WTC11 (cell line): ENCODE data around the gene BCAS2. TPM values are rescaled to one million over a fixed set of nuclear protein-coding genes. Genes with fewer than 3 reads are reported as not detected.

Experiments
- ATAC-seq: fragments of 200-7000 bp; cut with Tn5 transposase; 2 replicates; pipeline ENCODE4 v1.10.0; 2021; ENCODE audit warnings: mild to moderate bottlenecking, moderate library complexity
- CTCF ChIA-PET: fragments of 300-600 bp; sonication (Branson Sonifier 250); formaldehyde crosslinking; loops from one replicate; lab custom pipeline; 2021; ENCODE audit warnings: antibody characterized with exemption; lab: Charles Lee
- POLR2A ChIA-PET: fragments of 350-600 bp; sonication (Branson Sonifier 250); formaldehyde crosslinking; loops from one replicate; lab custom pipeline; 2021; ENCODE audit warnings: antibody characterized with exemption; lab: Charles Lee
- DNase-seq: peaks from one replicate; pipeline ENCODE4 v3.0.0; 2021; ENCODE audit warnings: low spot score
- H3K27ac Mint-ChIP-seq: 2 replicates; pipeline ENCODE4 v1.8.0; 2021; ENCODE audit warnings: mixed read lengths
- H3K27me3 Mint-ChIP-seq: 2 replicates; pipeline ENCODE4 v1.8.0; 2021; ENCODE audit warnings: low read depth, mild to moderate bottlenecking, moderate library complexity, mixed read lengths
- H3K36me3 Mint-ChIP-seq: 2 replicates; pipeline ENCODE4 v1.8.0; 2021; ENCODE audit warnings: mixed read lengths
- H3K4me1 Mint-ChIP-seq: 2 replicates; pipeline ENCODE4 v1.8.0; 2022; ENCODE audit warnings: mixed read lengths
- H3K4me3 Mint-ChIP-seq: 2 replicates; pipeline ENCODE4 v1.8.0; 2021; ENCODE audit warnings: mild to moderate bottlenecking, moderate library complexity, mixed read lengths
- H3K9me3 Mint-ChIP-seq: 2 replicates; pipeline ENCODE4 v1.8.0; 2021; ENCODE audit warnings: mixed read lengths
- ATF3 ChIP-seq: sonication (generic); formaldehyde crosslinking; conservative IDR thresholded peaks from 2 replicates; pipeline ENCODE4 v1.8.1; 2022; ENCODE audit warnings: mild to moderate bottlenecking, missing genetic modification reagents
- ATF6 ChIP-seq: sonication (generic); formaldehyde crosslinking; IDR thresholded peaks from 2 replicates; pipeline ENCODE4 v1.8.1; 2023; ENCODE audit warnings: mild to moderate bottlenecking, missing genetic modification reagents
- CDX4 ChIP-seq: fragments of 250-450 bp; sonication (Bioruptor Pico); IDR thresholded peaks from 2 replicates; pipeline ENCODE4 v1.9.0; 2021; ENCODE audit warnings: moderate library complexity, mild to moderate bottlenecking, inconsistent platforms, borderline replicate concordance
- E2F4 ChIP-seq: sonication (generic); formaldehyde crosslinking; IDR thresholded peaks from 2 replicates; pipeline ENCODE4 v1.8.1; 2022; ENCODE audit warnings: low read depth, mild to moderate bottlenecking, moderate library complexity, missing genetic modification reagents, borderline replicate concordance
- E2F5 ChIP-seq: sonication (generic); formaldehyde crosslinking; IDR thresholded peaks from 2 replicates; pipeline ENCODE4 v1.8.1; 2022; ENCODE audit warnings: mild to moderate bottlenecking, moderate library complexity, missing genetic modification reagents
- ESRRA ChIP-seq: sonication (generic); formaldehyde crosslinking; IDR thresholded peaks from 2 replicates; pipeline ENCODE4 v1.8.1; 2022; ENCODE audit warnings: mild to moderate bottlenecking, missing genetic modification reagents, borderline replicate concordance
- ETV6 ChIP-seq: sonication (generic); formaldehyde crosslinking; IDR thresholded peaks from 2 replicates; pipeline ENCODE4 v1.8.1; 2022; ENCODE audit warnings: mild to moderate bottlenecking, missing genetic modification reagents
- FOXK1 ChIP-seq: sonication (generic); formaldehyde crosslinking; IDR thresholded peaks from 2 replicates; pipeline ENCODE4 v1.8.0; 2022; ENCODE audit warnings: mild to moderate bottlenecking, moderate library complexity, missing genetic modification reagents
- FOXP1 ChIP-seq: sonication (generic); formaldehyde crosslinking; IDR thresholded peaks from 2 replicates; pipeline ENCODE4 v1.8.0; 2022; ENCODE audit warnings: missing genetic modification reagents, mild to moderate bottlenecking, moderate library complexity, borderline replicate concordance
- JAZF1 ChIP-seq: fragments of 250-450 bp; sonication (Bioruptor Pico); IDR thresholded peaks from 2 replicates; pipeline ENCODE4 v1.9.0; 2021; ENCODE audit warnings: moderate library complexity, mild to moderate bottlenecking, inconsistent platforms
- NR3C1 ChIP-seq: sonication (generic); formaldehyde crosslinking; conservative IDR thresholded peaks from 2 replicates; pipeline ENCODE4 v1.8.1; 2023; ENCODE audit warnings: low read depth, mild to moderate bottlenecking, missing genetic modification reagents
- PREB ChIP-seq: sonication (generic); formaldehyde crosslinking; IDR thresholded peaks from 2 replicates; pipeline ENCODE4 v1.8.1; 2022; ENCODE audit warnings: mild to moderate bottlenecking, missing genetic modification reagents, moderate library complexity, borderline replicate concordance
- RELA ChIP-seq: sonication (generic); formaldehyde crosslinking; IDR thresholded peaks from 2 replicates; pipeline ENCODE4 v1.8.1; 2022; ENCODE audit warnings: missing genetic modification reagents, mild to moderate bottlenecking, borderline replicate concordance
- SMAD4 ChIP-seq: sonication (generic); formaldehyde crosslinking; IDR thresholded peaks from 2 replicates; pipeline ENCODE4 v1.8.0; 2022; ENCODE audit warnings: mild to moderate bottlenecking, missing genetic modification reagents
- STAT6 ChIP-seq: sonication (generic); formaldehyde crosslinking; conservative IDR thresholded peaks from 2 replicates; pipeline ENCODE4 v1.8.1; 2023; ENCODE audit warnings: mild to moderate bottlenecking, low read depth, missing genetic modification reagents, moderate library complexity
- TEAD4 ChIP-seq: sonication (generic); formaldehyde crosslinking; IDR thresholded peaks from 2 replicates; pipeline ENCODE4 v1.8.0; 2022; ENCODE audit warnings: mild to moderate bottlenecking, missing genetic modification reagents
- ZNF263 ChIP-seq: sonication (generic); formaldehyde crosslinking; IDR thresholded peaks from 2 replicates; pipeline ENCODE4 v1.8.1; 2022; ENCODE audit warnings: low read depth, mild to moderate bottlenecking, moderate library complexity, missing genetic modification reagents
- ZNF317 ChIP-seq: sonication (generic); formaldehyde crosslinking; IDR thresholded peaks from 2 replicates; pipeline ENCODE4 v1.8.1; 2023; ENCODE audit warnings: low read depth, mild to moderate bottlenecking, moderate library complexity, missing genetic modification reagents, borderline replicate concordance
- ZNF396 ChIP-seq: fragments of 250-450 bp; sonication (Bioruptor Pico); IDR thresholded peaks from 2 replicates; pipeline ENCODE4 v1.8.0; 2021; ENCODE audit warnings: mild to moderate bottlenecking, moderate library complexity, borderline replicate concordance
- ZNF532 ChIP-seq: fragments of 250-450 bp; sonication (Bioruptor Pico); IDR thresholded peaks from 2 replicates; pipeline ENCODE4 v1.9.0; 2021; ENCODE audit warnings: mild to moderate bottlenecking, borderline replicate concordance
- total RNA-seq: library from RNA; stranded (reverse); gene quantifications from 3 replicates; pipeline ENCODE4 v1.2.3, GENCODE V29; 2021

BCAS2 gene
- total RNA-seq, 1 experiment from 2014 or later, result 39.0 TPM

- no peaks in the 10 kb centered on the region for H3K4me1 Mint-ChIP-seq
- no peak for ATAC-seq
- POLR2A ChIA-PET, result no interaction called here
- CTCF ChIA-PET, result no interaction called here
- no peaks in the 10 kb centered on the region for H3K36me3 Mint-ChIP-seq
- H3K4me3 Mint-ChIP-seq, result no peak overlapping the region
- TF ChIP-seq FOXK1 (CRISPR knock-in tag) (no peak), ZNF532 (no peak), TEAD4 (no peak), ZNF317 (no peak), E2F5 (CRISPR knock-in tag) (no peak), ZNF396 (CRISPR knock-in tag) (no peak), ETV6 (CRISPR knock-in tag) (no peak), ESRRA (CRISPR knock-in tag) (no peak), PREB (CRISPR knock-in tag) (no peak), FOXP1 (CRISPR knock-in tag) (no peak), STAT6 (CRISPR knock-in tag) (no peak), ATF3 (no peak), ZNF263 (CRISPR knock-in tag) (no peak), JAZF1 (CRISPR knock-in tag) (no peak), E2F4 (CRISPR knock-in tag) (no peak), SMAD4 (CRISPR knock-in tag) (no peak), ATF6 (no peak), RELA (CRISPR knock-in tag) (no peak), NR3C1 (CRISPR knock-in tag) (no peak), CDX4 (CRISPR knock-in tag) (no peak)
- peaks cover under 1% of the 10 kb centered on the region; the same call in 1 of the 2 replicates for H3K9me3 Mint-ChIP-seq
- no peaks in the 10 kb centered on the region; the same call in 1 of the 2 replicates for H3K27me3 Mint-ChIP-seq
- DNase-seq, result no peak
- H3K27ac Mint-ChIP-seq, result no peak overlapping the region
Observed at GRCh38 chr1:114620419-114620818, 39.0 kb upstream of the BCAS2 start.
